Gastroesophageal sphincter (tissue), 4 donors: ENCODE data around the gene GALNT2. TPM values are rescaled to one million over a fixed set of nuclear protein-coding genes. Genes with fewer than 3 reads are reported as not detected.

Experiments used
- ATAC-seq: fragments of 150-250 bp; one replicate; pipeline ENCODE4 v1.9.1; 2016; ENCODE audit warnings: mild to moderate bottlenecking, moderate library complexity
- H3K27ac ChIP-seq, 4 donors: fragments of 200-600 bp; sonication (generic) in 3 of 4; 1 replicate in 3 of 4; 2 replicates in 1 of 4; pipeline ENCODE4 v1.5.1; 2016 to 2019
- H3K27me3 ChIP-seq: fragments of 200-600 bp; sonication (generic); one replicate; pipeline ENCODE4 v1.5.1; 2019
- H3K36me3 ChIP-seq, 2 donors: fragments of 200-600 bp; sonication (generic); one replicate each; pipeline ENCODE4 v1.5.1; 2019; ENCODE audit warnings: control low read depth in 1 of 2
- H3K4me1 ChIP-seq, 3 donors: fragments of 200-600 bp; sonication (generic); 1 replicate in 2 of 3; 2 replicates in 1 of 3; pipeline ENCODE4 v1.5.1; 2016 to 2019; ENCODE audit warnings: control low read depth in 2 of 3
- H3K4me3 ChIP-seq, 2 donors: fragments of 200-600 bp; sonication (generic); one replicate each; pipeline ENCODE4 v1.5.1; 2019; ENCODE audit warnings: mild to moderate bottlenecking in 1 of 2, moderate library complexity in 1 of 2
- H3K9me3 ChIP-seq, 3 donors: fragments of 200-600 bp; sonication (generic); one replicate each; pipeline ENCODE4 v1.5.1; 2017 to 2019; ENCODE audit warnings: control low read depth in 2 of 3
- CTCF ChIP-seq, 4 experiments: fragments of 200-600 bp in 2 of 4; fragments of 450-650 bp in 2 of 4; sonication (generic) in 1 of 4; IDR thresholded peaks; one replicate each; pipeline ENCODE4 v1.5.1; 2017 to 2019; ENCODE audit warnings: antibody characterized with exemption in 4 of 4, mild to moderate bottlenecking in 2 of 4, moderate library complexity in 2 of 4
- EP300 ChIP-seq: sonication (generic); formaldehyde crosslinking; IDR thresholded peaks from one replicate; pipeline ENCODE4 v1.6.1; 2017; ENCODE audit warnings: antibody characterized with exemption, mild to moderate bottlenecking
- POLR2A ChIP-seq, 2 donors: fragments of 450-650 bp; IDR thresholded peaks; one replicate each; pipeline ENCODE4 v1.6.1; 2017; ENCODE audit warnings: antibody characterized with exemption in 2 of 2, mild to moderate bottlenecking in 2 of 2, moderate library complexity in 1 of 2
- POLR2AphosphoS5 ChIP-seq: sonication (generic); formaldehyde crosslinking; IDR thresholded peaks from one replicate; pipeline ENCODE4 v1.6.1; 2017; ENCODE audit warnings: antibody characterized with exemption
- WGBS, 2 donors: methylation state at CpG; one replicate each; pipeline ENCODE4 v1.1.5; 2018; ENCODE audit warnings: low coverage in 1 of 2; 5-methylcytosine and 5-hydroxymethylcytosine counted together
- total RNA-seq, 4 donors: library from RNA; depleted of rRNA; stranded (reverse); fragments of >200 nt; gene quantifications; one replicate each; pipeline ENCODE4 v1.1.0, GENCODE V29; 2016

GALNT2 gene
- total RNA-seq, 4 donors from 2014 or later = 95.3 to 160 (median 134) TPM

DNA sequence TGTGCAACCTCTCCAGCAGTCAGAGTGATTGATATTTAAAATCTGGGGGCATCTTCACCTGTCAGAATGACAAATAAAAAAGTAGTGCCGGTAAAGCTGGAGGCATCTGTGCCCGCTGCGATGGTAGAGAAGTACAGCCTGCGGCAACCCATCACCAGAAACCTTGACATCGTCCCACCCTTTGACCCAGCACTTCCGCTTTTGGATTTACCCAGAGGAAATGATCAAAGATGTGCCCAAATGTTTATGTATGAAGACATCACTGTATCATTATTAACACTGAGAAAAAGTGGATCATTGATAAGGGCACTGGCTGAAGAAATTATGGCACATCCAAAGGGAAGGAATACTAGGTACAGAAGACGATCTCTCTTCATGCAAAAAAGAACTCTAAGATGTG is 263.1 kb downstream of the GALNT2 start:
- H3K4me3 ChIP-seq = no peak overlapping the region
- 78 to 80% methylated on average over 1 to 7 of the region's 7 CpGs for WGBS, 2 donors
- no peaks in the 10 kb centered on the region for H3K36me3 ChIP-seq
- H3K27ac ChIP-seq = no peak overlapping the region
- TF ChIP-seq CTCF (IDR thresholded peaks at IDR 0.05) (no peak), POLR2A (IDR thresholded peaks at IDR 0.05) (no peak), EP300 (no peak), POLR2AphosphoS5 (no peak)
- no peaks in the 10 kb centered on the region for H3K9me3 ChIP-seq
- ATAC-seq = no peak
- H3K4me1 ChIP-seq = peaks cover 0 to 7% (median 0%) of the 10 kb centered on the region in 3 donors
- H3K27me3 ChIP-seq = no peaks in the 10 kb centered on the region
